Motor neuron (in vitro differentiated cells): ENCODE results near the gene RASA3. TPM values are rescaled to one million over a fixed set of nuclear protein-coding genes. Genes with fewer than 3 reads are reported as not detected.
"Not testable (repeated sequence)": the region's sequence is repeated elsewhere in the genome, so short reads cannot be mapped to it uniquely, and the experiment has no call there.

ENCODE experiments used
- ATAC-seq, 8 experiments: fragments of 200-7000 bp; cut with Tn5 transposase; replicated peaks in 6 of 8; 2 replicates each; pipeline ENCODE4 v1.8.0; 2021; ENCODE audit warnings: mild to moderate bottlenecking in 8 of 8, moderate library complexity in 8 of 8
- H3K27ac ChIP-seq, 2 donors: fragments of 250-450 bp; sonication (Bioruptor Pico); 2 replicates each; pipeline ENCODE4 v1.9.0; 2021; ENCODE audit warnings: antibody characterized with exemption in 2 of 2, mild to moderate bottlenecking in 2 of 2, moderate library complexity in 1 of 2
- H3K4me1 ChIP-seq, 2 donors: fragments of 250-450 bp; sonication (Bioruptor Pico); replicated peaks in 1 of 2; 2 replicates each; pipeline ENCODE4 v1.6.1; 2021; ENCODE audit warnings: antibody characterized with exemption in 2 of 2, mild to moderate bottlenecking in 2 of 2, moderate library complexity in 1 of 2
- H3K4me3 ChIP-seq, 5 donors: fragments of 250-450 bp; sonication (Bioruptor Pico); 2 replicates each; pipeline ENCODE4 v1.9.0; 2021; ENCODE audit warnings: antibody characterized with exemption in 5 of 5, mild to moderate bottlenecking in 5 of 5, moderate library complexity in 4 of 5
- WGBS, 10 experiments: fragments of 450-650 bp; shearing (Covaris generic); methylation state at CpG; one replicate each; pipeline ENCODE4 v1.0.0; 2022; 5-methylcytosine and 5-hydroxymethylcytosine counted together
- in situ Hi-C, 9 experiments: fragments of 400-800 bp; cut with MboI; loops; one replicate each; pipeline ENCODE4 v1.15.0; 2021; ENCODE audit warnings: low sequenced_read_pairs in 9 of 9, low pct_unique_long_range_greater_than_20kb in 2 of 9; ENCODE audit not compliant: unreplicated experiment in 9 of 9
- total RNA-seq, 8 experiments: library from RNA; unstranded; fragments of 300-600 nt; gene quantifications; 2 replicates each; pipeline versions ENCODE4 v1.2.3 to v1.2.4, GENCODE V29; 2022

The RASA3 gene
- total RNA-seq, 8 experiments from 2014 or later: 1.3 to 25.2 (median 10.0) TPM

DNA sequence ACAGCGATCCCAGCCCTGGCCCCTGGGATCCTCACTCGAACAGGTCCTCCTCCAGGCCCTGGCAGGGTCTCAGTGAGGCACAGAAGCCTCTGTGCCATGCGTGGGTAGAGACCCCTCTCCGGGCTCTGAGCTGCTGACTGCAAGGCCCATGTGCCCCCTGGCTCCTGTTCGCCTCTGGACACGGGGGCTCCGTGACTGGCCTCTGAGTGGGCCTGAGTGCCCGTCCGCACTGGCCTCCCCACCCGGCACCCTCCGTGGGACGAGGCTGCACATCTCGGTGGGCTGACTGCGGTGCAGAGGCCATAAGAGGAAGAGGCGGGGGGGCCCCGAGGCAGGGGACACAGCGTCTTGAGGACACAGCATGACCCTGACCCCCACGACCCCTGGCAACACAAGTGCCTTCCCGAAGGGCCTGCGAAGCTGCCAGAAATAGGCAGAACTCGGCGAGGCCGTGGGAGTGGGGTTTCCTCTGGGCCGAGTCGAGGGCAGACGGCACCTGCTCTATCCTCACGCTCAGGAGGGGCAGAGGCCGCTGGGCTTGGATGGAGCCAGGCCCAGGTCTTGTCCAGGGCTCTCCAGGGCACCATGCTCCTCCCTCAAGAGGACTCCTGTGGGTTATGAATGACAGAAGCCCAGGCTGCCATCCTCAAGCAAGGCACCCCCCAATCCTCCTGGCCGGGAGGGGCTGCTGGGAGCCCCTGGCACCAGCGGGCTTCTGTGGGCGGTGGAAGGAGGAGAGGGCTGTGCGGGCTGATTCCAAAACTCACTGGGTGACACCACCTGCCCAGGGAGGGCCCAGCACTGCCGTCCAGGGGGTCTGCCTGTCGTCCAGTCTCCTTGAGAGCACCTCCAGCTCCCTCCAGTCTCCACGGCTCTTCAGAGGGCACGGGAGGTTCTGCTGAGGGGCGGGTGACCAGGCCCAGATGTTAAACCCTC is 52.6 kb downstream of the RASA3 start:
- H3K4me1 ChIP-seq: peaks cover 27 to 40% of the 10 kb centered on the region in 2 donors
- no peak overlapping the region for H3K27ac ChIP-seq
- H3K4me3 ChIP-seq: no peak overlapping the region
- WGBS, 10 experiments: 87 to 100% (median 96%) methylated on average over 1 to 10 of the region's 37 CpGs; no CpG with 5 or more reads in 5 of the 10 experiments
- ATAC-seq: no peak
- in situ Hi-C loops: no loop called here

DNA sequence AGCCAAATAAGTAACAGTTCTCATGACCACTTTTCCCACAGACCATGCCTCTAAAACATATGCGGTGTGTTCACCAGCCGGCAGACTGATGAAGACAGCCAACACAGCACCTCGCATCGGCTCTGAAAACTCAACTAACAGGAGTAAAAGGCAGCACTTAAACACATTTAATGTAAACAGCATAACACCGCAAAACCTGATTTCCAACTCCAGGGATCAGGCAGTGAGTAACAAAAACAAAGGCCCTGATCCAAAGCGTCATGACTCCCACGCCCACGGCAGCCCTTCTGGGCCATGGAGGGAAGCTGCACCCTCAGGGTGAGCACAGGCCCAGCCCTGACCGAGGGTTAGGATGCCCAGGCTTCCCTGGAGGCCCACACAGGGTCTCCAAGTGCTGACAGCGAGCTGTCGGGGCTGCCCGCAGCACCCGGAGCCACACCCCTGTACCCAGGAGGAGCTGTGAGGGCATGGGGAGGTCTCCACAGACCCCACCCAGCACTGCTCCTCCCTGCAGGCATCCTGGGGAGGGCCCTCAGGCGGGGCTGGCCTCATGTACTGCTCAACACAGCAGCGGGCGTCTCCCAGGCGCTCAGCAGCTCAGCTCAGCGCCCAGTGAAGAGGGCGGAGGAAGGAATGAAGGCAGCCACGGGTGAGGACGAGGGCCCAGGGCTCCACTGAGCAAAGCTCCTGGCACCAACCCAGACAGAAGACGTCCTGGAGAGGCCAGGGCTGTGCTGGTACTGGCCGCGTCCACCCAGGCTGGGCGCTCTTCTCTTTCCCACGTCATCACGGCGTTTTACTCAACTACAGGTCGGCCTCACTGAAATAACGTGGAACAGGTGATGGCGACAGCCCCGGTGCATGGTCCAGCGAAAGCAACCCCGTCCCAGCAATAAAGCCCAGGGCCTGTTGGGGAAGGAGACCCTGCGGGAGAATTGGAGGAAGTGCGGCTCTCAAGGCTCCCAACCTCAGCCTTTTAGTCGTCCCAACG is 53.7 kb downstream of the RASA3 start:
- WGBS, 10 experiments: 14 to 100% (median 80%) methylated on average over 1 to 19 of the region's 38 CpGs; no CpG with 5 or more reads in 1 of the 10 experiments

DNA sequence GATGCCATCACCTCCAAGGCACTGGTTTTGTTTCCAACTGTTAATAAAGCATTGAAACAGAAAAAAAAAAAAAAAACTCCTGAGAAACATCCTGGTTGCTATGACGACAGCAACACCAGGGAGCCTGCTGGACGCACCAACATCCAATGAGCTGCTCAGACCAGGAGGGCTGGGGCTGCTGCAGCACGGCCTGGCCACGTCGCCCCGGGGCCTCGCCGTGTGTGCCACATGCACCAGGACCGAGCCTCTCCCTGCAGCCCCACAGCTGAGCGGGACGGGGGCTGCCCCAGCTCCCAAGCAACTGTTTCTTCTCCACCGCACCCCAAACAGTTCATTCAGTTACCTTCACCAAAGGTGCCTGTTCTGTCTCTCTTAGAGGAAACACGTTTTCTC is 54.5 kb downstream of the RASA3 start:
- 18 to 100% (median 45%) methylated on average over 1 to 11 of the region's 13 CpGs; no CpG with 5 or more reads in 2 of the 10 experiments for WGBS, 10 experiments

More for the DNA sequence above, 53.7 kb downstream of the RASA3 start:
- no peak overlapping the region for H3K4me3 ChIP-seq
- in situ Hi-C loops: no loop called here
- ATAC-seq: peak; percentile 34 to 97 (median 58)
- H3K4me1 ChIP-seq: peaks cover 27 to 48% of the 10 kb centered on the region in 2 donors
- peak overlapping the region; percentile 76 to 77 for H3K27ac ChIP-seq

DNA sequence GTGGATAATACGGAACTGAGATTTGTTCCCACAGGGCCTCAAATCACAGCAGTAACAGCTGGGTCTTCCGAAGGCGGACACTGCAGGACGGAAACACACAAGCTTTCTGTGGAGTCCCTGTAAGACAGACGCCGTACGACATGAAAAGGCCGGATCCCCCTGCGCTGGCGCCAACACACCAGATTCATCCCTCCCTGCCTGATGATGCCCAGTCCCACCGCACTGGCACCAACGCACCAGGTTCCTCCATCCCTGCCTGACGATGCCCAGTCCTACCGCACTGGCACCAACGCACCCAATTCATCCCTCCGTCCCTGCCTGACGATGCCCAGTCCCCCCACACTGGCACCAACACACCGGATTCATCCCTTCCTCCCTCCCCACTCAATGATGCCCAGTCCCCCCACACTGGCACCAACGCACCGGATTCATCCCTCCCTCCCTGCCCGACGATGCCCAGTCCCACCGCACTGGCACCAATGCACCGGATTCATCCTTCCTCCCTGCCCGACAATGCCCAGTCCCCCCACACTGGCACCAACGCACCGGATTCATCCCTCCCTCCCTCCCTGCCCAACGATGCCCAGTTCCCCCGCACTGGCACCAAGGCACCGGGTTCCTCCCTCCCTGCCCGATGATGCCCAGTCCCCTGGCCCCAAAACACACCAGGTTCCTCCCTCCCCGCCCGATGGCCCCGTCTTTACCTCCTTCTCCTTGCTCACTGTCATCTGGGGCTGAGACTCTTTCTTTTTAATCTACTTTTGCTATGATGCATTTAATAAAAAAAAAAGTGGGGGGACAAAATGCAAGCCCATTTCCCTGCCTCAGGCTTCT is 55.1 kb downstream of the RASA3 start:
- Histone ChIP-seq H3K4me1 (peaks cover 29 to 45% of the 10 kb centered on the region in 2 donors), H3K27ac (no peak overlapping the region), H3K4me3 (peak overlapping the region in 1 of 5 donors; percentile 18)
- peak in 1 of 8 experiments; percentile 3 for ATAC-seq
- WGBS, 10 experiments: 0 to 100% (median 79%) methylated on average over 1 to 9 of the region's 34 CpGs; no CpG with 5 or more reads in 1 of the 10 experiments
- in situ Hi-C loops: no loop called here

More for the DNA sequence above, 54.5 kb downstream of the RASA3 start:
- Histone ChIP-seq H3K4me3 (peak overlapping the region in 1 of 5 donors; percentile 18), H3K4me1 (peaks cover 27 to 48% of the 10 kb centered on the region in 2 donors), H3K27ac (peak overlapping the region; percentile 76 to 77)
- peak; percentile 18 to 99 (median 98) for ATAC-seq
- in situ Hi-C loops: no loop called here

DNA sequence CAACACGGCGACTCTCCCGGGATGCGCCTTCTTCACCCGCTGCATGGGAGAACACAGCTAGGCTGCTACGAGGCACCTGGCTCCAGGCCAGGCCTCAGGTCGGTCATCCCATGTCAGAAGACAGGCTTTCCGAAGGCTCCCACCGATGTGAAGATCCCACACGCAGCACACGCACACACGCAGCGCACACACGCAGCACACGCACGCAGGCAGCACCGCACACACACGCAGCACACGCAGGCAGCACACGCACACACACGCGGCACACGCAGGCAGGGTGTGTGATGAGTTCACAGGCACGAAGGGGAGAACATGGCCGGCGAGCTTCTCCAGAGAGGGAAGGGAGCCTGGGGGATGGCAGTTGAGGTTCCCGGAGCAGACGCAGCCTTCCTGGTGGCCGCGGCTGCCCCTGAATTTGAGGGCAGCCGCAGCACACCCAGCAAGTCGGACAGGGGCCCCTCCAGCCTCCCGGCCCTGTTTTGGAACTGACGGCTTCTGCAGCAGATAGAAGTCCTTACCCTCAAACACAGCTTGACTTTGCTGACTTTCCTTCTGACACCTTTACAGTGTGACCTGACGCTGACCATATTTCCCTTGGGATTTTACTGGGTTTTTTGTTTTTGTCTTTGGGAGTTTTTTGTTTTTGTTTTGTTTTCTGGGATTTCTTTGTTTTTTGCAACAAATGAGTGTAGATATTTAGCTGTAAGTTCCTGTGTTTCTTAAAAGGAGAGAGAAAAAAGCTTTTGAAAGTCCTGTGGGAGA is 55.9 kb downstream of the RASA3 start:
- 94 to 100% (median 100%) methylated on average over 1 to 20 of the region's 35 CpGs; no CpG with 5 or more reads in 2 of the 10 experiments for WGBS, 10 experiments
- Histone ChIP-seq H3K4me3 (no peak overlapping the region), H3K4me1 (peaks cover 29 to 44% of the 10 kb centered on the region in 2 donors), H3K27ac (no peak overlapping the region)
- ATAC-seq: no peak
- in situ Hi-C loops: no loop called here

DNA sequence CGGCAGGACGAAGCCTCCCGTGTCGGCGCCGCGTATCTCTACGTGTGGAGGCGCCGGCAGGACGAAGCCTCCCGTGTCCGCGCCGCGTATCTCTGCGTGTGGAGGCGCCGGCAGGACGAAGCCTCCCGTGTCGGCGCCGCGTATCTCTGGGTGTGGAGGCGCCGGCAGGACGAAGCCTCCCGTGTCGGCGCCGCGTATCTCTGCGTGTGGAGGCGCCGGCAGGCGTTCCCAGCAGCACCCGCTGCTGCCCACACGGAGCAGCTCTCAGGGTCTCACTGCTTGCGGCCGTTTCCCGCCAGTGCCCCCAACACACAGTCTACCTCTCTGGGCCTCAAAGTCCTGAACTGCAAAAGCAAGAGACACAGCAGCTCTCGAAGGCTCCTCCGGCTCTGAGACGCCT is 56.6 kb downstream of the RASA3 start:
- in situ Hi-C loops, H3K27ac ChIP-seq, H3K4me3 ChIP-seq, ATAC-seq: not testable (repeated sequence)
- WGBS, 10 experiments: 96% methylated on average over 9 of the region's 45 CpGs; no CpG with 5 or more reads in 9 of the 10 experiments
- H3K4me1 ChIP-seq: peaks cover 33 to 44% of the 10 kb centered on the region in 2 donors

DNA sequence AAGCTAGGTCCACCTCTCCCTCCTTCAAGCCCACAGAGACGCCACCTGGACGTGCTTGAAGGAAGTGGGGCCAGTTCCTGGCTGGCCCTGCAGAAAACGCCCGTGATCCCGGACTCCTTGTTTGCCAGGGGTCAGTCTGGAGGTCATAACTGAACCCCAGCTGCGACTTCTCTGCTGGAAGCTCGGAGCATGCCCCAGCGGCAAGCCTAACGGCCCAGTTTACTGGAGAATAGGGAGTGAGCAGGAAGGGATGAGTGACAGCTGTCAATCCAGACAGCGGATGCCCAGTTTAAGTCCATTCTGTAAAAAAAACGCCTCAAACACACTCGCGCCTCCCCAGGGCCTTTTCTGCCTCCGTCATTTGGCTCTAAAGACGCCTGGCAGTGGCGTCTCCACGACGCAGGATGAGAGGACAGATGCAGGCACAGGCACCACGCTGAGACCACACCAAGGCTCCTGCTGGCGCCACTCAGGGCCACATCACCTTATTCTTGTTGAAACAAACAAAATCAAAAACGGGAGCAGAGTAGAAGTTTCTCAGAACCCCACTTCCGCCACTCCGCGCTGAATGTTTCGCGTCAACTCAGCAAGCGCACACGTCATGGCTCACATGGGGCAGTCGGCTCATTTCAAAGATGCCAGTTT is 57.6 kb downstream of the RASA3 start:
- in situ Hi-C loops: no loop called here
- ATAC-seq: no peak
- WGBS, 10 experiments: 20 to 100% (median 94%) methylated on average over 1 to 10 of the region's 29 CpGs; no CpG with 5 or more reads in 4 of the 10 experiments

DNA sequence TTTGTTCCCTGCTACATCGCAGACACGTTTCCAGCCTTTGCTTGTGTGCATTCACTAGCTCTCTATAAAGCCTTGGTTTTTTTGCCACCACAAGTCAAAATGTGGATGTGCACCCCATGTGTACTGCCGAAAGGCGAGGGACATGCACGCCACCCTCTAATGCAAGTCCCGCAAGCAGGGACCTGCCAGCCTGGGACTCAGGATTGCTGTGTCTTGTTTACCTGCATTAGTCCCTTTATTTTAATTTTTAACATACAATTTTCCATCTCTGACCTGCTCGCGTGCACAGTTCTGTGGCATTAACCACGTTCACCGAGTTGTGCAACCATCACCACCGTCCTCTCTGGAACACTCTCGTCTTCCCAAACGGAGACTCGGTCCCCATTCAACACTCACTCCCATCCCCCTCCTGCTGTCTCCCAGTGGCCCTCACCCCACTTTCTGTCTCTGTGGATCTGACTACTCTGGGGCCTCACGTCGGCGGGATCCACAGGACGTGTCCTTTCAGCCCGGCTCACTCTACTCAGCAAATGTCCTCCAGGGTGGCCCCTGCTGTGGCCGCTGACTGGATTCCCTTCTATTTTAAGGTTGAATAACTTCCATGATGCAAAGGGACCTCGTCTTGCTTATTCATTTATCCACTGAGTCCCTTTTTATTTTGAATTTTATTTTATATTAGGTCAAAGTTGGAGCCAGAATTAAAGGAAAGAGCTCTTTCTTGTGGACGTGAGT is 58.4 kb downstream of the RASA3 start:
- WGBS, 10 experiments: 60 to 100% (median 93%) methylated on average over 1 to 20 of the region's 22 CpGs; no CpG with 5 or more reads in 1 of the 10 experiments
- Histone ChIP-seq H3K27ac (no peak overlapping the region), H3K4me1 (peaks cover 34 to 39% of the 10 kb centered on the region in 2 donors)

More for the DNA sequence above, 57.6 kb downstream of the RASA3 start:
- H3K4me3 ChIP-seq: no peak overlapping the region
- no peak overlapping the region for H3K27ac ChIP-seq
- peaks cover 33 to 44% of the 10 kb centered on the region in 2 donors for H3K4me1 ChIP-seq

DNA sequence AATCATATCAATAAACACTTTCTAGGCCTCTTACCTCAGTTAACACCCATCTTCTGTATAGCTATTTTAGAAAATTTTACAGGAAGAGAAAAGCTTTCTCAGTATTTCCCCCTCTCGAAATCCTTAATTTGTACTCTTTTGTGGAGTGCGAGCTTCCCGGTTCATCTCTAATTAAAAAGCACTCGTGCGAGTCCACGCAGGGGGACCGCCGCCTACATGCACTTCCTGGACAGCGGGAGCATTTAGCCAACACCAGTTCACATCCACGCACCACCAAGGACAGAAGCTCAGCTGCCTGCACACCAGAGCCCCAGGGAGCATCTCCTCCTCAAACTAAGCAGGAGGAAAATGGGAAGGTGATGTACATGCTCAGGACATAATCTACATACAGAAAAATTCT is 60.0 kb downstream of the RASA3 start:
- WGBS, 10 experiments: 65 to 94% (median 90%) methylated on average over 5 to 9 of the region's 10 CpGs; no CpG with 5 or more reads in 5 of the 10 experiments
- Histone ChIP-seq H3K27ac (peak overlapping the region in 1 of 2 donors; percentile 75), H3K4me3 (no peak overlapping the region), H3K4me1 (peaks cover 31 to 36% of the 10 kb centered on the region in 2 donors)
- no peak for ATAC-seq
- in situ Hi-C loops: no loop called here

More for the DNA sequence above, 58.4 kb downstream of the RASA3 start:
- ATAC-seq: no peak
- no peak overlapping the region for H3K4me3 ChIP-seq
- in situ Hi-C loops: no loop called here

DNA sequence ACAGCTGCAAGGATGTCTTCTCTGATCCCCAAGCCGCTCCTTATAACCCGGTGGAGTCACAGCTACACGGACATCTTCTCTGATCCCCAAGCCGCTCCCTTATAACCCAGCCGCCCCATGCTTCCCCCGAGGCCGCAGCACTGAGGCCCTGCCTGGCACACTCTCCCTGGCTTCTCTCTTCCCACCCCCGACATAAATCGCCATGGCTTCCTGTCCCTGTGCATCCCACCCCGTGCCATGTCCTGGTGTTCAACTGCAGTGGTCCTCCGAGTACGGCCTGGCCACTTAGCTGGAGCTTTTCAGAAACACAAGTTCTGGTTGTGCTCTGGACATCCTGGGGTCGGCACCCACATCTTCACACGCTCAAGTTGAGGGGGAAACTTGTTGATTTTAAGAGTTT is 60.4 kb downstream of the RASA3 start:
- Histone ChIP-seq H3K4me1 (peaks cover 31 to 36% of the 10 kb centered on the region in 2 donors), H3K4me3 (no peak overlapping the region), H3K27ac (peak overlapping the region; percentile 55 to 75)
- ATAC-seq: peak in 5 of 8 experiments; percentile 36 to 52 (median 47)
- 20 to 100% (median 60%) methylated on average over 1 to 6 of the region's 14 CpGs; no CpG with 5 or more reads in 4 of the 10 experiments for WGBS, 10 experiments
- in situ Hi-C loops: no loop called here
